ENCODE measurements around the gene SENP3.

Gene SENP3

DNA sequence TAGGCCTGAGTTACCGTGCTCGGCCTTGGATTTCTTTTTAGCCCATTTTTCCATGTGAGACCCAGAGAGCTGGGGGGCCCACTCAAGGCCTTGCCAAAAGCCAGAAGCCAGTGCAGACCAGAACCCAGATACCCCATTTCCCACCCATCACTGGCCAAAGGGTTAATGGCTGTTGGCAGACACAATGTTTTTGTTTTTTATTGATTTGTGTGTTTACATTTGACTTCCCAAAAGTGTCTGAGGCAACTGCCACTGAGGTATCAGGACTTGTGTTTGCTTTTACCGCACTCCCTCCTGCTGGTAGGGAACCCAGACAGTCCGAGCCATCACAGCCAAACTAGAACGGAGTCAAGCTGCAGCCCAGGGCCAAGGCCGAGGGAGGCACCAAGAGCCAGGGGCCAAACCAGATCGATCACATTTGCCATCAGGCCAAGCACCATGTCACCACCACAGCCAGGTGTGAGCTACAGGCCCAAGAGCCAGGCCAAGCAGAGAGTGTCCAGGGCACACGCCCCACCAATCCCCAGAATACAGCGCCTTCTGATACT lies 20.6 kb upstream of the SENP3 start:
- no peaks in the 10 kb centered on the region for H3K4me1 ChIP-seq (ENCODE audit: insufficient read depth, low read length)
- H3K27ac ChIP-seq (ENCODE audit: low read length): no peak overlapping the region
- peaks cover 3% of the 10 kb centered on the region; the same call in 1 of the 2 replicates for H3K9me3 ChIP-seq (ENCODE audit: insufficient read depth, low read depth, low read length)
- H3K4me3 ChIP-seq (ENCODE audit: low read length): no peak overlapping the region
- H3K36me3 ChIP-seq (ENCODE audit: insufficient read depth, low read depth, low read length): no peaks in the 10 kb centered on the region
- peaks cover 12% of the 10 kb centered on the region; the same call in 1 of the 2 replicates for H3K27me3 ChIP-seq (ENCODE audit: insufficient read depth, low read length)
- H3K9ac ChIP-seq (ENCODE audit: low read depth, low read length): no peak overlapping the region

DNA sequence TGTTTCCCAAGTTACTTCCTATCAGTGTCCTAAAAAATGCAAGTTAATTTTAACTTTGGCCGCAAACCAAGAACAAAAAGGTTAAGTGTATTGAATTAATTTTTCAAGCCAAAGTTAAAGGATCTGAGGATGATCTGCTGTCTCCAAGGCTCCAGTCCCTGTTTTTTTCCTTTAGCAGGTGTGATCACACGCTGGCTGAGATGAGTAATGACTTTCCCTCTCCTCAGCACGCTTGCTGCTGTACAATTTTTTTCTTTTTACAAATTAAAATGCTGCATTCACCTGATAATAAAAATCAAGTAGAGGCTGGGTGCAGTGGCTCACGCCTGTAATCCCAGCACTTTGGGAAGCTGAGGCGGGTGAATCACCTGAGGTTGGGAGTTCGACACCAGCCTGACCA lies 16.8 kb upstream of the SENP3 start:
- Histone ChIP-seq H3K9ac (ENCODE audit: low read depth, low read length) (no peak overlapping the region), H3K27ac (ENCODE audit: low read length) (no peak overlapping the region), H3K4me1 (ENCODE audit: insufficient read depth, low read length) (no peaks in the 10 kb centered on the region), H3K27me3 (ENCODE audit: insufficient read depth, low read length) (peaks cover 32% of the 10 kb centered on the region), H3K4me3 (ENCODE audit: low read length) (no peak overlapping the region), H3K36me3 (ENCODE audit: insufficient read depth, low read depth, low read length) (no peaks in the 10 kb centered on the region), H3K9me3 (ENCODE audit: insufficient read depth, low read depth, low read length) (no peaks in the 10 kb centered on the region)

DNA sequence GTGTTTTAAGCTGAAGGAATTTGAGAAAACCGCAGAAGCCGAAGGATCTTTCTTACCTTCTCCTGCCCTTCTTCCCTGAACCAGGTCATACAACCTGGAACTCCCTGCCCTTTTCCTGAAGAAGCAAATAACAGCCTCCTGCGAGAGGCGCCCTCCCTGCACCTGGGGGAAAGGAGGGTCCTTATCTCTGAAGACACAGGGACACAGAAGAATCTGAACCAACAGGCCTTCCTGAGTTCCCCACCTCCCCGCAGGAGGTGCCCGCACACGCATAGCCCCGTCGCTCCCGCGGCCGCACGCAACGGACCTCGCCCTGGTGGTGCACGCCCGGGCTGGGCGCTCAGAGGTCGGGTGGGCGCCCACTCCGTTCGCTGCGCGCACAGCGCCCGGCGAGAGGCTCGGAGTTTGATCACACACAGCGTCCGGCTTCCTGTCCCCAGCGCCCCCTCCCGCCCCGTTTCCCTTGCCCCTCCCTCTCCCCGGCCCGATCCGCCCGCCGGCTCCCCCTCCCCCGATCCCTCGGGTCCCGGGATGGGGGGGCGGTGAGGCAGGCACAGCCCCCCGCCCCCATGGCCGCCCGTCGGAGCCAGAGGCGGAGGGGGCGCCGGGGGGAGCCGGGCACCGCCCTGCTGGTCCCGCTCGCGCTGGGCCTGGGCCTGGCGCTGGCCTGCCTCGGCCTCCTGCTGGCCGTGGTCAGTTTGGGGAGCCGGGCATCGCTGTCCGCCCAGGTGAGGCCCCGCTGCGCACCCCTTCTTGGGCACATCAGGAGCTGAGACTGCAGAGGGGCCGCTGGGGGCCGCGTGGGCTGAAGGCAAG lies 12.9 kb upstream of the SENP3 start, which contains the start of gene TNFSF12:
Gene TNFSF12 (plus strand): TSS at position 474 of the 816 bp plus-strand sequence. CDS start 96 bp downstream, at position 570.
- Histone ChIP-seq H3K4me3 (ENCODE audit: low read length) (peak within 1 kb of the TSS; percentile 77), H3K9me3 (ENCODE audit: insufficient read depth, low read depth, low read length) (no peaks in the 10 kb centered on the region), H3K27ac (ENCODE audit: low read length) (no peak within 1 kb of the TSS), H3K9ac (ENCODE audit: low read depth, low read length) (peak within 1 kb of the TSS; percentile 50; the same call in 1 of the 2 replicates), H3K27me3 (ENCODE audit: insufficient read depth, low read length) (peaks cover 23% of the 10 kb centered on the region; the same call in 1 of the 2 replicates), H3K36me3 (ENCODE audit: insufficient read depth, low read depth, low read length) (no peaks in the 10 kb centered on the region), H3K4me1 (ENCODE audit: insufficient read depth, low read length) (no peaks in the 10 kb centered on the region)

DNA sequence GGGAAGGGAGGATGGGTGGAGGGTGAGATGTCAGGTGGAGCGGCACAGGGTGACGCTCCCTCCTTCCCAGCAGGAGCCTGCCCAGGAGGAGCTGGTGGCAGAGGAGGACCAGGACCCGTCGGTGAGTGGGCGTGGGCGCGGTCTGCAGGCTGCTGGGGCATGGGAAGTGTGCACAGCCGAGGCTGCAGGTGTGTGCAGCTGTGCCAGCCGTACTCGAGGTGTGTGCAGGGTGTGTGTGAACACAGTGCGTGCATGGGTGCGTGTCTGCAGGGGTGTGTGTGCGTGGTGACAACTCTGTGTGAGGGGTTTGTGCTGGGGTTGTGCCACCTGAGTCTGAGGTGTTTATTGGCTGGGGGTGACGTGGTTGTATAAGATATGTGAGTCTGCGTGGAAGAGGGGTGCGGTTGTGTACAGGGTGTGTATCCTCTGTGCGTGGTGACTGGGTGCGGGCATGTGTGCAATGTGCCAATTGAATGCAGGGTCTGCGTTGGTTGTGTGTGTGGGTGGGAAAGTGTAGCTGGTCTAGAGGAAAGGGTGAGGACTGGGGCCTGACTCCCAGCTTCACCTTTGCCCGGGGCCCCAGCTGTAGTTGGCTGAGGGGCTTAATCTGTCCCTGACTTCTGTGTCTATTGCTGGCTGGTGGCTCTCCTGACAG lies 12.2 kb upstream of the SENP3 start:
- Histone ChIP-seq H3K9ac (ENCODE audit: low read depth, low read length) (no peak overlapping the region), H3K36me3 (ENCODE audit: insufficient read depth, low read depth, low read length) (no peaks in the 10 kb centered on the region), H3K9me3 (ENCODE audit: insufficient read depth, low read depth, low read length) (no peaks in the 10 kb centered on the region), H3K4me3 (ENCODE audit: low read length) (peak overlapping the region; percentile 77; the same call in 1 of the 2 replicates), H3K27ac (ENCODE audit: low read length) (no peak overlapping the region), H3K27me3 (ENCODE audit: insufficient read depth, low read length) (peaks cover 20% of the 10 kb centered on the region; the same call in 1 of the 2 replicates), H3K4me1 (ENCODE audit: insufficient read depth, low read length) (no peaks in the 10 kb centered on the region)

DNA sequence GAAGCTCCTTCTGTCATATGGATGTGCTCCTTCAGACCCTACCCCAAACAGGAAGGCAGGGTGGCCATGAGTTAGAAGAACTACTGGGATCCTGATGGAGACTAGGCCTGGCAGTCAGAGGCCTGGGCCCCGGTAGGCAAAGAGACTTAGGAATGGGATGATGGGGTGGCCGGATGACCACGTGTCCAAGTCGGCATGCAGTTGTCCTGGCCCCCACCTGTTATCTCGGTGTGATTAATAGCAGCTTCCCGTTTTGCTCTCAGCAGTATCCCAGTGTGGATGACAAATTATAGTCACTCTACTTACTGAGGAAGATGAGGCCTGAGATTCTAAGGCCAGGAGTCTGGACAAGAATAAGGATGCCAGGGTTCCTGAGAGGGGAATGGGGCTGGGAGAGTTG lies 11.4 kb upstream of the SENP3 start:
- peaks cover 20% of the 10 kb centered on the region; the same call in 1 of the 2 replicates for H3K27me3 ChIP-seq (ENCODE audit: insufficient read depth, low read length)
- no peak overlapping the region for H3K27ac ChIP-seq (ENCODE audit: low read length)
- no peaks in the 10 kb centered on the region; the same call in 1 of the 2 replicates for H3K4me1 ChIP-seq (ENCODE audit: insufficient read depth, low read length)
- H3K36me3 ChIP-seq (ENCODE audit: insufficient read depth, low read depth, low read length): no peaks in the 10 kb centered on the region
- H3K4me3 ChIP-seq (ENCODE audit: low read length): no peak overlapping the region
- no peak overlapping the region for H3K9ac ChIP-seq (ENCODE audit: low read depth, low read length)
- no peaks in the 10 kb centered on the region for H3K9me3 ChIP-seq (ENCODE audit: insufficient read depth, low read depth, low read length)

DNA sequence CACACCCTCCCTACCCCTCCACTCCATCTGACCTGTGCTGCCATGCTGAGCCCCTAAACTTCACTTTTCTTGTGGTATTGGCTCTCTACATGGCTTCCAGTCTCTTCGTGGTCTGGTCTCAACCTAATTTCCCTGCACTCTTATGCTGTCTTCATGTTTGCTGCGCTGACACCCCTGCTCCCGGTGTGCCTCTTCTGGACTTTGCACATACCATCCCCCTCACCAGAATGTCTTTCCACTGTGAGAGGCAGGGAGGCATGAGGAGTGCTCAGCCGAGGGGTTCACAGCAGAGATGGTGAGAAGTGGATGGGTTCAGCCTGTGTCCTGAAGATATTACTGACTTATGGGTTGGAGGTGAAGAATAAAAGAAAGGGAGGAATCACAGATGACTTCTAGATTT lies 10.3 kb upstream of the SENP3 start:
- no peak overlapping the region for H3K9ac ChIP-seq (ENCODE audit: low read depth, low read length)
- no peak overlapping the region for H3K27ac ChIP-seq (ENCODE audit: low read length)
- peaks cover 20% of the 10 kb centered on the region; the same call in 1 of the 2 replicates for H3K27me3 ChIP-seq (ENCODE audit: insufficient read depth, low read length)
- no peak overlapping the region for H3K4me3 ChIP-seq (ENCODE audit: low read length)
- no peaks in the 10 kb centered on the region; the same call in 1 of the 2 replicates for H3K4me1 ChIP-seq (ENCODE audit: insufficient read depth, low read length)
- no peaks in the 10 kb centered on the region for H3K9me3 ChIP-seq (ENCODE audit: insufficient read depth, low read depth, low read length)
- H3K36me3 ChIP-seq (ENCODE audit: insufficient read depth, low read depth, low read length): no peaks in the 10 kb centered on the region

DNA sequence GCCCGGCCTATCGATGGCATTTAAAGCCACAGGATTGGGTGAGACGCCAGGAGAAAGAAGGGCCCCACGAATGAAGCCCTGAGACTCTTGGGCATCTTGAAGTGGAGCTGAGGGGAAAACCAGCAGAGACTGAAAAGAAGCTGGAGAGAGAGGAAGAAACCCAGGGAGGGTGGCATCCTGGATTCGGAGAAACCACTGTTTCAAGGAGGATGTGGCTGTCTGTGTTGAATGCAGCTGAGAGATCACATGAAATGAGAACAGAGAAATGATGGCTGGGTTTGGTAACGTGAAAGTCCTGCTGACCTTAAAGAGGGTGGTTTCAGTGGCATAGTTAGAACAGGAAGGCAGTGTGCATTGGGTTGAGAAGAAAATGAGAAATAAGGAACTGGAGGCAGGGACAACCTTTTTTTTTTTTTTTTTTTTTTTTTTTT lies 9.1 kb upstream of the SENP3 start:
- no peak overlapping the region for H3K27ac ChIP-seq (ENCODE audit: low read length)
- peaks cover 7% of the 10 kb centered on the region for H3K4me1 ChIP-seq (ENCODE audit: insufficient read depth, low read length)
- peaks cover 15% of the 10 kb centered on the region; the same call in 1 of the 2 replicates for H3K27me3 ChIP-seq (ENCODE audit: insufficient read depth, low read length)
- H3K36me3 ChIP-seq (ENCODE audit: insufficient read depth, low read depth, low read length): no peaks in the 10 kb centered on the region
- H3K4me3 ChIP-seq (ENCODE audit: low read length): no peak overlapping the region
- no peaks in the 10 kb centered on the region for H3K9me3 ChIP-seq (ENCODE audit: insufficient read depth, low read depth, low read length)
- H3K9ac ChIP-seq (ENCODE audit: low read depth, low read length): no peak overlapping the region

DNA sequence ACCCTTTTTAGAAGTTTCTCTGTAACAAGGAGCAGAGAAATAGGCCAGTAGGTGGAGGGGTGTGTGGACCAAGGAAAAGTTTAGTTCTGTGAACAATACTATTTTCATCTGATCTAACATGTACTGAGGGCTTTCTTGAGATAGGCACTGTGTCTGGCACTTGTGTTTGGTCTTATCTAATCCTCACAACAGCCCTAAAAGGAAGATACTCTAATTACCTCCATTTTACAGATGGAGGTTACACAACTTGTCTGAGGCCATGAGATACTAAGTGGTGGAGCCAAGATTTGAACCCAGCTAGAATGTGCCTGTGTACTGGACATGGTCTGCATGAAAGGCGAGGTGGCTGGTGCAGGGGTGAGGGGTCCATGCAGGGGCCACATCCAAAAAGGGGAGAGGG lies 8.4 kb upstream of the SENP3 start:
- peaks cover 10% of the 10 kb centered on the region; the same call in 1 of the 2 replicates for H3K27me3 ChIP-seq (ENCODE audit: insufficient read depth, low read length)
- H3K4me1 ChIP-seq (ENCODE audit: insufficient read depth, low read length): peaks cover 13% of the 10 kb centered on the region
- no peaks in the 10 kb centered on the region for H3K36me3 ChIP-seq (ENCODE audit: insufficient read depth, low read depth, low read length)
- H3K9ac ChIP-seq (ENCODE audit: low read depth, low read length): no peak overlapping the region
- H3K27ac ChIP-seq (ENCODE audit: low read length): no peak overlapping the region
- H3K4me3 ChIP-seq (ENCODE audit: low read length): no peak overlapping the region
- no peaks in the 10 kb centered on the region for H3K9me3 ChIP-seq (ENCODE audit: insufficient read depth, low read depth, low read length)

DNA sequence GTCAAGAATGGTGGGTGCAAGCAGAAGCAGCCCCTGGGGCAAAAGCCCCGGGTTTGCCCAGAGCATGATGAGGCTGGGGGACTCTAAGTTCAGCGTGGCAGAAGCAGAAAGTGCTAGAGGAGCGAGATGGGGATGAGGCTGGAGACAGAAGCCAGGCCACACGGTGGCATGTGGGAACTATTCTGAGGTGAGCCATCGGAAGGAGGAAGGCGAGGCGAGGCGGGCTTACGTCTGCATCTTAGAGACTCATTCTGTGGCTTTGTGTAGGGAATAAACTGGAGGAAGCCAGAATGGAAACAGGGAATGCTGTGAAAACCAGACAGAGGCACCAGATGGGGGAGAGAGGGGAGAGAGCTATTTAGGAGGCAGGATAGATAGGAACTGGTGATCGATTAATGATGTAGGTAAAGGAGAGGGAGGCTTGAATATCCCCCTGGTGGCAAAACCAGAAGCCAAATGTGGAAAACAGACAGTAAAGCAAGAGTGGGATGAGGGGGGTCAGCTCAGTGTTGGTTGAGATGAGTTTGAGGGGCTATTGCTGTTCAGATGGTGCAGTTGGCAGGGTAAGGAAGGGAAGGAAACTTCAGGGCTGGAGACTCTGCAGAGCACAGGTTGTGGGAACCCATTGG lies 6.3 kb upstream of the SENP3 start:
- Histone ChIP-seq H3K4me3 (ENCODE audit: low read length) (no peak overlapping the region), H3K36me3 (ENCODE audit: insufficient read depth, low read depth, low read length) (no peaks in the 10 kb centered on the region), H3K27ac (ENCODE audit: low read length) (no peak overlapping the region), H3K9me3 (ENCODE audit: insufficient read depth, low read depth, low read length) (no peaks in the 10 kb centered on the region), H3K27me3 (ENCODE audit: insufficient read depth, low read length) (no peaks in the 10 kb centered on the region), H3K9ac (ENCODE audit: low read depth, low read length) (no peak overlapping the region), H3K4me1 (ENCODE audit: insufficient read depth, low read length) (peaks cover 26% of the 10 kb centered on the region)

DNA sequence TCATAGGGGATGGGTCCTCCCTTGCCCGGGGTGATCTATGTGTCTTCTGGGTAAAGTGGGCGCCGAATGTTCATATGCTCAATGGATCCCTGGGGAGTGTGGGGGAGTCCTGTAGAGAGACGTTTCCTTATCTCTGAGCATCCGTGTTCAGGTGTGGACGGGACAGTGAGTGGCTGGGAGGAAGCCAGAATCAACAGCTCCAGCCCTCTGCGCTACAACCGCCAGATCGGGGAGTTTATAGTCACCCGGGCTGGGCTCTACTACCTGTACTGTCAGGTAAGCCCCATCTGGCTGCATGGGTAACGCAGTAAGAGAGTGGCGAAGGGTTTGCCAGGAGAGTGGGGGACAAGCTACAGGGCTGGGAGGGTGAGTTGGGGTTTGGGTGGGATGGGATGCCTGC lies 5.1 kb upstream of the SENP3 start:
- Histone ChIP-seq H3K27ac (ENCODE audit: low read length) (no peak overlapping the region), H3K27me3 (ENCODE audit: insufficient read depth, low read length) (no peaks in the 10 kb centered on the region), H3K4me3 (ENCODE audit: low read length) (no peak overlapping the region), H3K9me3 (ENCODE audit: insufficient read depth, low read depth, low read length) (no peaks in the 10 kb centered on the region), H3K9ac (ENCODE audit: low read depth, low read length) (no peak overlapping the region), H3K36me3 (ENCODE audit: insufficient read depth, low read depth, low read length) (no peaks in the 10 kb centered on the region), H3K4me1 (ENCODE audit: insufficient read depth, low read length) (peaks cover 30% of the 10 kb centered on the region)

DNA sequence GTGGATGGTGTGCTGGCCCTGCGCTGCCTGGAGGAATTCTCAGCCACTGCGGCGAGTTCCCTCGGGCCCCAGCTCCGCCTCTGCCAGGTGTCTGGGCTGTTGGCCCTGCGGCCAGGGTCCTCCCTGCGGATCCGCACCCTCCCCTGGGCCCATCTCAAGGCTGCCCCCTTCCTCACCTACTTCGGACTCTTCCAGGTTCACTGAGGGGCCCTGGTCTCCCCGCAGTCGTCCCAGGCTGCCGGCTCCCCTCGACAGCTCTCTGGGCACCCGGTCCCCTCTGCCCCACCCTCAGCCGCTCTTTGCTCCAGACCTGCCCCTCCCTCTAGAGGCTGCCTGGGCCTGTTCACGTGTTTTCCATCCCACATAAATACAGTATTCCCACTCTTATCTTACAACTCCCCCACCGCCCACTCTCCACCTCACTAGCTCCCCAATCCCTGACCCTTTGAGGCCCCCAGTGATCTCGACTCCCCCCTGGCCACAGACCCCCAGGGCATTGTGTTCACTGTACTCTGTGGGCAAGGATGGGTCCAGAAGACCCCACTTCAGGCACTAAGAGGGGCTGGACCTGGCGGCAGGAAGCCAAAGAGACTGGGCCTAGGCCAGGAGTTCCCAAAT lies 4.5 kb upstream of the SENP3 start:
- no peaks in the 10 kb centered on the region for H3K9me3 ChIP-seq (ENCODE audit: insufficient read depth, low read depth, low read length)
- no peak overlapping the region for H3K4me3 ChIP-seq (ENCODE audit: low read length)
- H3K4me1 ChIP-seq (ENCODE audit: insufficient read depth, low read length): peaks cover 30% of the 10 kb centered on the region
- H3K27ac ChIP-seq (ENCODE audit: low read length): no peak overlapping the region
- peak overlapping the region; percentile 37; the same call in 1 of the 2 replicates for H3K9ac ChIP-seq (ENCODE audit: low read depth, low read length)
- H3K27me3 ChIP-seq (ENCODE audit: insufficient read depth, low read length): no peaks in the 10 kb centered on the region
- no peaks in the 10 kb centered on the region for H3K36me3 ChIP-seq (ENCODE audit: insufficient read depth, low read depth, low read length)
